Measurements from ENCODE around the gene TCEA2. TPM values are rescaled to one million over a fixed set of nuclear protein-coding genes. Genes with fewer than 3 reads are reported as not detected.

TCEA2 gene
- polyA plus RNA-seq (ENCODE audit: insufficient read length) = 49.9 TPM

GRCh38 chr20:64062596-64063388 lies at the start of gene TCEA2:
TSS of gene TCEA2 (plus strand) at chr20:64063198. CDS start at chr20:64063313, 115 bp downstream.
- DNase-seq = peak; percentile 97

GRCh38 chr20:64015635-64016034 lies 47.4 kb upstream of the TCEA2 start:
- DNase-seq = no peak

GRCh38 chr20:64021124-64021975 lies 41.6 kb upstream of the TCEA2 start:
- DNase-seq = no peak

GRCh38 chr20:64022671-64023360 lies 40.2 kb upstream of the TCEA2 start:
- no peak for DNase-seq

- DNase-seq = no peak
These were observed 39.4 kb upstream of the TCEA2 start for GRCh38 chr20:64023361-64024140.

- DNase-seq = no peak
These were observed 38.6 kb upstream of the TCEA2 start for GRCh38 chr20:64024141-64024990.

- no peak for DNase-seq
These were observed 37.7 kb upstream of the TCEA2 start for GRCh38 chr20:64025101-64025825.

GRCh38 chr20:64025826-64026412 lies 37.1 kb upstream of the TCEA2 start:
- DNase-seq = no peak

- DNase-seq = no peak
These were observed 34.9 kb upstream of the TCEA2 start for GRCh38 chr20:64027981-64028685.

- DNase-seq = no peak
These were observed 33.5 kb upstream of the TCEA2 start for GRCh38 chr20:64029293-64030117.

- DNase-seq = no peak
These were observed 32.4 kb upstream of the TCEA2 start for GRCh38 chr20:64030371-64031134.

GRCh38 chr20:64031822-64032314 lies 31.1 kb upstream of the TCEA2 start:
- no peak for DNase-seq

GRCh38 chr20:64032706-64033624 lies 30.0 kb upstream of the TCEA2 start:
- DNase-seq = no peak

GRCh38 chr20:64033981-64034493 lies 29.0 kb upstream of the TCEA2 start:
- no peak for DNase-seq

GRCh38 chr20:64035066-64035932 lies 27.7 kb upstream of the TCEA2 start:
- DNase-seq = no peak
